C4-2B (cell line): ENCODE data around the gene R3HDM4.

Experiments
- CTCF ChIP-seq: fragments of 450-650 bp; conservative IDR thresholded peaks from 2 replicates; pipeline ENCODE4 v1.5.1; 2017; ENCODE audit warnings: mild to moderate bottlenecking
- ZFX ChIP-seq: fragments of 450-650 bp; IDR thresholded peaks from 2 replicates; pipeline ENCODE4 v1.6.1; 2017

GRCh38 chr19:918152-918437, 5.1 kb upstream of the R3HDM4 start:
- TF ChIP-seq CTCF: no peak
- TF ChIP-seq ZFX: no peak
